Measurements from ENCODE around the gene PIGM.

GRCh38 chr1:160064164-160064563, 32.4 kb upstream of the PIGM start:
- TF ChIP-seq SP1 (CRISPR knock-in tag; conservative IDR thresholded peaks at IDR 0.05) (no peak), MAX (CRISPR knock-in tag; IDR thresholded peaks at IDR 0.05) (no peak)
